ENCODE measurements around the gene IGSF9. TPM values are rescaled to one million over a fixed set of nuclear protein-coding genes. Genes with fewer than 3 reads are reported as not detected.

Gene IGSF9
- total RNA-seq, 2 experiments from 2014 or later, result not detected

DNA sequence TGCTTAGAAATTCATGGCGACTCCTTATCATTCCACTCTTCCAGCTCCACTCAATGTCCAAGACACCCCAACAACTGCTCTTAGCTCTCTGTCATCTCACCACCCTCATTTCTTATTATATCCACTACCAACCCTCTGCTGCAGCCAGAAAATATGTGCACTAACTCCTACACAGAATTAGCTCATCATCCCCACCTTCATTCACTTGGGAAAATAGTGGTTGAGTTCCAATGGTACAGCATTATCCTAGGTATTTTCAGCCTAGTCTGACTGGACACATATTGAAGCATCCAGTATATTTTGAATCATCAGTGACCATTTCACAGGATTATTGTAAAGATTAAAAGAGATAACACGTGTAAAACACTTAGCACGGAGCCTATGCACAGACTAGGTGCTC lies 66.3 kb downstream of the IGSF9 start:
- no peak for ATAC-seq (ENCODE audit: low read depth)
- no peak overlapping the region for H3K4me3 Mint-ChIP-seq
- POLR2A ChIA-PET, result no interaction called here
- no peaks in the 10 kb centered on the region for H3K4me1 Mint-ChIP-seq
- H3K9me3 Mint-ChIP-seq, result no peaks in the 10 kb centered on the region
- peaks cover 1% of the 10 kb centered on the region for H3K36me3 Mint-ChIP-seq
- no peak for DNase-seq
- no peak overlapping the region for H3K27ac Mint-ChIP-seq
- peaks cover 4% of the 10 kb centered on the region for H3K27me3 Mint-ChIP-seq

DNA sequence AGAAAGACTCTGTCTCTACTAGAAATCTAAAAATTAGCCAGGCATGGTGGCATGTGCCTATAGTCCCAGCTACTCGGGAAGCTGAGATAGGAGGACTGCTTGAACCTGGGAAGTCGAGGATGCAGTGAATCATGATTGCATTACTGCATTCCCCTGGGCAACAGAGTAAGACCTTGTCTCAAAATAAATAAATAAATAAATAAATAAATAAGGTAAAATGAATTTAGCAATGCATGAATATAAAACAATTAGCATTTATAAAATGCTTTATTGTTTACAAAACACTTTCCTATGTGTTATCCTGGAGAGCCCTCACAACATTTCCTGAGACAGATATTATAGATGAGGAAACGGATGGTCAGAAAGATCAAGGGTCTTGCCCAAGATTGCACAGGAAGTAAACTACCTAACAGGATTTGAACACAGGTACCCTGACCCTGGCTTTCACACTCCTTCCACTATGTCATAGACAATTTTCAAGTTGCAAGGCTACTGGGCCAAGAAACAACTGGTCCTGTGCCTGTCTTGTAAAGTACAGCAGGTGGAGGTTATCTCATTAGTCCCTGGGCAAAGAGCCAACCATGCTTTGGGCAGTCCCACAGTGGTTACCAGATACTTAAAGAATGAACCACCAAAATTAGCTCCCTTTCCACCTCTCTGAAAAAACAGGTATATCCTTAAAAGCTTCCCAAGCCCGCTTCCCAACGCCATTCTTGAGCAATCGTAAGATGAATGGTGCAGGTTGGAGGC lies 67.5 kb downstream of the IGSF9 start:
- POLR2A ChIA-PET, result no interaction called here
- DNase-seq, result no peak
- peaks cover 1% of the 10 kb centered on the region for H3K36me3 Mint-ChIP-seq

More for the DNA sequence above, 67.5 kb downstream of the IGSF9 start:
- no peaks in the 10 kb centered on the region for H3K9me3 Mint-ChIP-seq
- H3K27me3 Mint-ChIP-seq, result peaks cover 5% of the 10 kb centered on the region
- H3K27ac Mint-ChIP-seq, result no peak overlapping the region
- no peak for ATAC-seq (ENCODE audit: low read depth)
- H3K4me3 Mint-ChIP-seq, result no peak overlapping the region
- H3K4me1 Mint-ChIP-seq, result no peaks in the 10 kb centered on the region

Small RNAs within 50 kb of the gene (microRNA-seq; reads per million reads assigned to microRNA genes)
- not detected for gene MIR4259

Other genes starting within 250 kb of the IGSF9 start
- gene CRP, start 231.0 kb downstream of the IGSF9 start, total RNA-seq, result not detected
- gene DUSP23, start 164.7 kb downstream of the IGSF9 start, total RNA-seq, result 10 to 100 TPM; 20.1 to 22.2 TPM
- gene FCRL6, start 143.3 kb downstream of the IGSF9 start, total RNA-seq, result 1 to 10 TPM; 6.0 to 7.3 TPM
- 1 to 10 TPM; 1.1 to 1.8 TPM for gene SLAMF8, start 118.7 kb downstream of the IGSF9 start, total RNA-seq
- gene VSIG8, start 83.0 kb downstream of the IGSF9 start, total RNA-seq, result not detected
- gene CFAP45, start 45.4 kb downstream of the IGSF9 start, total RNA-seq, result 1 to 10 TPM; 1.3 to 1.6 TPM
- 100 to 1,000 TPM; 384 to 388 TPM for gene TAGLN2, start 20.1 kb downstream of the IGSF9 start, total RNA-seq
- gene SLAMF9, start 8.6 kb upstream of the IGSF9 start, total RNA-seq, result not detected
- 1 to 10 TPM; 7.2 to 7.3 TPM for gene PIGM, start 86.4 kb upstream of the IGSF9 start, total RNA-seq
- not detected for gene KCNJ10, start 124.5 kb upstream of the IGSF9 start, total RNA-seq
- not detected for gene KCNJ9, start 135.9 kb upstream of the IGSF9 start, total RNA-seq
- 10 to 100 TPM; 39.8 to 44.6 TPM for gene IGSF8, start 153.0 kb upstream of the IGSF9 start, total RNA-seq
- not detected for gene ATP1A2, start 170.1 kb upstream of the IGSF9 start, total RNA-seq
- gene ATP1A4, start 206.0 kb upstream of the IGSF9 start, total RNA-seq, result not detected
- not detected for gene CASQ1, start 245.0 kb upstream of the IGSF9 start, total RNA-seq